NCI-H2227 treated with DMSO at 0.1 percent for 48 hours (cell line): ENCODE results near the gene ARHGEF4.
"Not testable (repeated sequence)": the region's sequence is repeated elsewhere in the genome, so short reads cannot be mapped to it uniquely, and the experiment has no call there.

Source experiments
- DNase-seq: peaks from one replicate; lab custom pipeline; 2025; lab: John Stamatoyannopoulos, UW

Gene ARHGEF4

DNA sequence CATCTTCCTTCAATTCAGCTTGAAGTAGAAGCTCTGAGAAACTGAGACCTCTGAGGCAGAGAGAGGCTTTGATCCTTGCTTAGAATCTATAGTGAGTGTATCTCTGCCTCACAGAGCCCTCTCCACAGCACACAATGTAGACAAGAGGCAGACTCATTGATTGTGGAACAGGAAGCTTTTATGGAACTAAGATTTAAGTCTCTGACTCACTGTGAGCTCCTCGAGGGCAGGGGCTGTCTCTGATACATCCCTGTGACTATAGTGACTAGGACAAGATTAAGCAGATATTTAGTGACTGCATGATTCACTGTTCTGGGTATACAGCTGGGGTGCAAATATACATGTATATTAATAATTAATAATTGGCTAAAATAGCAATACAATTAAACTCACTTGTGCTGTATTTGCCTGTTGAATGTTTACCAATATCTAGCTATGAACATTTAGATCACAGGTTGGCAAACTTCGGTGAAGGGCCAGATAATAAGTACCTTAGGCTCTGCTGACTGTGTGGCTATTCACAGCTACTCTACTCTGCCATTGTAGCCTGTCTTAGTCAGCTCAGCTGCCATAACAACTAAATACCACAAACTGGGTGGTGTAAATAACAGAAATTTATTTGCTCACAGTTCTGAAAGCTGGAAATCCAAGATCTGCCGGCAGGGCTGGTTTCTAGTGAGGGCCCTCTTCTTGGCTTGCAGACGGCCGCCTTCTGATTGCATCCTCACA is 54.4 kb downstream of the ARHGEF4 start:
- no peak for DNase-seq

DNA sequence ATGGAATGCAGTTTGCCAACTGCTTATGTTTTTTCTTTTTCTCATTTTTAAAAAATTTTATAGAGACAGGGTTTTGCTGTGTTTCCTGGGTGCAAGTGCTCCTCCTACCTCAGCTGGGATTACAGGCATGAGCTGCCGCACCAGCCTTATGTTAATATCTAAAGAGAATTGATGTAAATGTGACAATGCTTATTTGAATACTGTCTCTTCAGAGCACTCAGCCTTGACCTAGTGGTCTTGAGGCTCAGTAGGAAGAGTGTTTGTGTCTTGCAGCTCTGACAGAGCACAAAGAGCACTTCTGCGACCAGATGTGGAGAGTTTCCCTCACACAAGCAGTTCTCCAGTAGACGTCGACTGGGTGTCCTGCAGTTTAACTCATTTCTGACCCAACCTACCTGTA is 55.3 kb downstream of the ARHGEF4 start:
- DNase-seq: no peak

DNA sequence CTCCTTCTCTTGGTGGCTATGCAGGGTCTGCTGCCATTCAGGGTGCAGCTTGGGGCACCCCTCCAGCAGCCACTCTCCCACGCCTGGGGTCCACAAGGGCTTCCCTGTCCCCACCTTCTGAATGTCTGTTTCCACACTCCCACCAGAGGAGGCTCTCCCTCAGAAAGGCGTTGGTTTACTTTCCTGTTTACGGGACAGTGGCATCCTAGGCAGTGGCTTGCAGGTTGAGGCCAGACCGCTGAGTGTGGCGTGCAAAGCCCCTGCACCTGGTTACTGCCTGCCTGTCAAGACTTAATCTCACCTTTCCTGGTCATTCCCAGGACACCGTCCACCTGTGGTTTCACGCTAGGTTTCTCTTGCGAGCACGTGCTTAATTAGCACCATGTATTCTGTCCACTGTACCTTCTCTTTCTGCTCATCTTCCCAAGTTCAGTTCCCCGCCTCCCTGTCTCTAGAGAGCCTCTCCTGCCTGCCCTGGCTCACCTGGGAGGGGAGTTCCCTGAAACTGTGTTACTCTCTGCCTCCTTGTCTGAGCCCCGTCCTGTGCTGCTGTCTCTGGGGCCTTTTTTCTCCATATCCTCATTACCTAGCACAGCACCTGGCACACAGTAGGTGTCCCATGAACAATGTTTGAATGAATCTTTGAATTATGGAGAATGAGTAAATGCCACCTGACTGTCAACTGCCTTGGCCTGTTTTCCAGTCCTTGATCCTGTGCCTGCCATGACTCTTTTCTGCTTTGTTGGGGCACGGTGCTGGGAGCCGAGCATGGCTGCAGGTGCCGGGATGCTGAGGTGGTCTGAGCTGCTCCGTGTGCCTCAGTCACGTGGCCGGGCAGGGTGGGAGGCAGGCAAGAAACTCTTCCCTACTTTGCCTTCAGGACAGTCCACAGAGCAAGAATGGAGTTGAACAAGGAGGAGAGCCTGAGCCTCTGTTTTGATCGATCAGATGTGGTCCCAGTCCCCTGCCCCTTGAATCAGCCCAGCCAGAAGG is 56.4 kb downstream of the ARHGEF4 start:
- DNase-seq: no peak

DNA sequence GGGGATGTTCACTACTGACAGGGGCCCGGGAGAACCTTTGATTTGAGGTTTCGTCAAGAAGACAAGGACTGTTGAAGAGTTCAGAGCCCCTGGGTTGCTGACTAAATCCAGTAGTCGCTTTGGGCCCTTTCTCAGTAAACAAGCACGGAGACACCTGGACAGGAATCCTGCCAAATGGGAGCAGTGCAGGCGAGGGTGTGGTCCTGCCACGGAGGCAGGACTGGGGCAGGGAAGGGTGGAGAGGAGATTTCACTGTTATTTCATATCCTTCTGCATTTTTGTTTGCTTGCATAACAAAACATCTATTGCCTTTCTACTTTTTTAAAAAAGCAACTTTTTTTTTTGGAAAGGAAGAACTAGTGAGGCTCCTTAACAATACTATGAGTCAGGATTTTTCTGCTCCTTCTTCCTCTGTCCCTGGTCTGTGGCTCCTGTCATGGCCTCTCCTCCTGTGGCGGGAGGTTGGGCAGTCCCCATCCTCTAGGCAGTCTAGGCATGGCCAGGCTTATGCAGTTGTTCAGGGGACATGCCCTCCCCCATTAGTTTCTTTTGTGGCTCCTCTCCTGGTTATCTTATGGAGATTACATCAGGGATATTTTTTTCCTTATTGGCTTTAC is 57.7 kb downstream of the ARHGEF4 start:
- no peak for DNase-seq

DNA sequence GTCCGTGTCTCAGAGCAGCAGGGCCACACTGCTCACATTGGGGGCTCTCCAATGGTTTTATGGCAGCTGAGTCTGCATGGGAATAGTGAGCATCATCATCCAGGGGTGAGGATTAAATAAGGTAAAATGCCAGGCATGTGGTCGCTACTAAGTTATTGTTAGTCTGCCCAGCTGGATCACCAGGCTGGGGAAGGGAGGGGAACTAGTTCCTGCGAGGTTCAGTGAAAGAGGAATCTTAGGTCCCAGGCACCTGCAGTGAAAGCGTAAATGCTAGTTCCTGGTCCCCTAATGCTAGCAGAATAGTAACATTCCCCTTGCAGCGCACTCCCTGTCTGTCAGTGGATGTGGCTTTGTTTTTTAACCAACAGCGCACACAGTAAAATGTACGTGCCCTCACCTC is 60.1 kb downstream of the ARHGEF4 start:
- no peak for DNase-seq

DNA sequence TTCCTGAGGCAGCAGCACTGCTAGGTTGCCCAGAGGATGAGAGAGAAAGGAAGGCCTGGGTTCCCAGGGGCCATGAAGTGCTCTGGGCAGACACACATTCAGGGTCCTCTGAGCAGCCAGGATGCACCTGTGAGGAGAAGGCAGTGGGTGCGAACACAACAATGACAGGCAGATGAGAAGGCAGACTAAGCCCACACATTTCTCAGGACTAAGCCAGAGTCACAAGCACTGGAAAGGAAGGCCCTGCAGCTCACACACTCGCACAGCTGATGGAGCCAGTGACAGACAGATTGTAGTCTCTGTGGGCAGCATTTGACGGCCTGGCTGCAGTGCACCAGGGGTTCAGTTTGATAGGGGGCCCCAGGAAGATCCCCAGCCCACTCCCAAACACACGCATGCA is 61.8 kb downstream of the ARHGEF4 start:
- no peak for DNase-seq

DNA sequence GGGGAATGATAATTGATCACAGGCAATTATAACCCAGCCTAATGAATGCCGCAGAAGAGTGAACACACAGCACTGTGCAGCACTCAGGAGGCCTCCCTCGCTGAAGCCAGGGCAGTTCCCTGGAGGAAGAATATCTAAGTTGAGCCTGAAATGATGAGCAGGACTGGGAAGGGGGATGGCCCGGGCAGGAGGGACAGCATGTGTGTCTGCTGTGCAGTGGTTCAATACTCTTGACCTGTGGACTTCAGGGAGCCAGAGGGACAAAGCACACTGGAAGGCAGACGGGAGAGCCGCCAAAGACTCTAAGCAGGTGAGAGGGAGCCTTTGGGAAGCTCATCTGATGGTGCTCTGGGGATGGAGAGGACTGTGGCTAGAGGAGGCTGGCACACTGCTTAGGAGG is 62.6 kb downstream of the ARHGEF4 start:
- no peak for DNase-seq

DNA sequence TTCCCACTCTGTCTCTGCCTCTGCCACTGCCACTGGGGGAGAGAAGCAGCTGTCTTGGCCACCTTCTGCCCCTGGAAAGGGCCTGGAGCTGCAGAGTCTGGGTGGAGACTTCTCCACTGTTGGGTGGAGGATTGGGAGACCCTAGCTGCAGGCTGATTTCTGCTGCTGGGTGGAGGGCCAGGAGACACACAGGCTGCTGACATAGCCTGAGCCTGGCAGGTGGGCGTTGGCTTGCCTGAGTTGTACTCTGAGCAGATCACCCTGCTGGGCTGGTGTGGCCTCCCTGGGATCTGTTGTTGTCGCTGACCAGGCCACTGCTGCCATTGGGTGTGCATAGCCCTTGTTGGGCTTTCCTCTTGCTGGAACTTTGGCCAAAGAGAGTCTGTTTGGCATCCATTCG is 64.3 kb downstream of the ARHGEF4 start:
- no peak for DNase-seq

DNA sequence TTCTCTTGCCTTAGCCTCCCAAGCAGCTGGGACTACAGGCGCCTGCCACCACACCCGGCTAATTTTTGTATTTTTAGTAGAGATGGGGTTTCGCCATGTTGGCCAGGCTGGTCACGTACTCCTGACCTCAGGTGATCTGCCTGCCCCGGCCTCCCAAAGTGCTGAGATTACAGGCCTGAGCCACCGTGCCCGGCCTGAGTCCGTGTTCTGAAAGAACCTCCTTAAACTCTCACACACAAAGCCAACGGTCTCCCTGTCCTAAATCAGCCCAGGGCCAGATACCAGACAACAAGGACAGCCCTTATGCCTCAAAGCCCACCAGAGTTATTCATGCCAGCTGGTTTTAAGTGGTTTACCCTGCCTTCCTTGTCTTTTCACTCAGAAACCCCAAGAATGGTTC is 64.9 kb downstream of the ARHGEF4 start:
- not testable (repeated sequence) for DNase-seq

DNA sequence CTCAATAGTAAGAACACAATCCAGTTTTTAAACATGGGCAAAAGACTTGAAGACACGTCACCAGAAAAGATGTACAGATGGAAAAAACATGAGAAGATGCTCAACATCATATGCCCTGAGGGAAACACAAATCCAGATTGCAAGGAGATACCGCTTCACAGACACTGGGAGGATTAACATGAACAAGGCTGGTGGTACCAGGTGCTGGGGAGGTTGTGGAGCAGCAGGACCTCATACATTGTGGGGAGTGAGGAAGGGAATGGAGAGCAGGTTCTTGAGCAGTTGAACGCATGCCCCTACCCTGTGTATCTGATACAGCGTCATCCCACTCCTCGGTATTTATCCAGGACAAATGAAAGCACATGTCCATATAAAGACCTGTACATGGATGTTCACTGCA is 72.1 kb downstream of the ARHGEF4 start:
- DNase-seq: no peak

DNA sequence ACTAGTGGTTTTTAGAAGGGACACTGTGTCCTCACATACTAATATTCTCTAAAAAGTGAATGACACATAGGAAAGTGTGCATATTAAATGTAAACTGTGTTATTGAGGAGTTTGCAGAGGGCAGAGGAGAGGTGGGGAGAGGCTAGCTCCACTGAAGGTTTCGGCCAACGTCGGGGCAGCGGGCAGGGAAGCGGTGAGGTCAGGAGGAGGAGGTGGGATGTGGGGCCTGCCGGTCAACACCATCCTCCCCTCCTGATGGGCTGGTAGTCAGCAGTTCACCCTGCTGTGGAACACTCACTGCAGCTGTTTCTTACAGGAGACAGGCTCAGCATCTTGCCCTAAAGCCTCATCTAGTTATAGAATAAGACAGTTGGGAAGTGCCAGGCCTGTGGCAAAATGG is 74.2 kb downstream of the ARHGEF4 start:
- DNase-seq: no peak

DNA sequence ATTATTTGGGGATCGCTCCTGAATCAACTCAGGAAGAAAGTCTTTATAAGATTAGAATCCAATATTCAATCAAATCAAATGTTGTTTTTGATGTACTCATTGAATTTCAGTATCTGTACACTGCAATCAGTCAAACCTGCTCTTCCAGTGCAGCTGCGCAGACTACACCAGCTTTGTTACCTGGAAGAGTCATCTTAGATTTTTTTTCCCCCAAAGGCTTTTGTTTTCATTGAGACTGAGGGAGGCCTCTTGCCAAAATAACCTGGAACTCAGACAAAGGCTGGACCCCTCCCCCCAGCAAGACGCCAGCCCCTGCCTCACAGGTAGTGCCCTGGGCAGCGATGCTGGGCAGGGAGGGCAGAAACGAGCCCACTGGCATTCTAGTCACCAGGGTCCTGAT is 74.8 kb downstream of the ARHGEF4 start:
- DNase-seq: no peak

DNA sequence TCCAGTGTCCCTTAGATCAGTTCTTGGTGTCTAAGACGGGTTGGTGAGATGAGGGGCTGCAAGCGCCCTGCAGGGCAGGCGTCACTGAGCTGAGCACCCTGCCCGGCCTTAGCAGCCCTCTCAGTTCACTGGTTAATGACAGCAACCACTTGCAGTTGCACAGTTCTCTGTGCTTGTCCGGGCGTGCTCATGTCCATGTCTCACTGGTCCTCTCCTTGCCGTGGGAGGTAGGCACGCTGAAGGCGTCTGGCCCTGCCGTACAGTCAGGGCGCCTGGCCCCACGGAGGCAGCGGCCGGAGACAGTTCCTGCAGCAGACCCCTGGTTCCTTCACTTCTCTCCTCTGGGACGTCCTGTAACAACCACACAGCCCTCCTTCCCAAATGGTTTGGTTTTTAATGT is 75.3 kb downstream of the ARHGEF4 start:
- no peak for DNase-seq

DNA sequence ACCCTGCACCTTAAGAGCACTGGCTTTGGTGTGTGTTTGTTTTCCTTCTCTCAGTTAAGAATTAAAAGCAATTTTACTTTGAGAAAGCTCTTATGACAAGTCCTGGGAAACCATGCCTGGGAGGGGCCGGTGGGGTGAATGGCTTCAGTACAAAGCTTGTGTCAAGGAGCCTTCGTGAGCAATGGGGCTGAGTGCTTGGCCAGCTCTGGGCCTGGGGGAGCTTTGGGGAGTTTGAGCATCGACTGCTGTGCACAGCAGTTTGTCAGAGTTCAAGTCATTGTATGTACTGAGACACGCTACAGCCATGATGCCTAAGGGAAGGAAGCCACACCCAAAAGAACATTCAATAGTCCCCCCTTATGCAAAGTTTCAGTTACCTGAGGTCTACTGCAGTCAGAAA is 75.8 kb downstream of the ARHGEF4 start:
- no peak for DNase-seq

DNA sequence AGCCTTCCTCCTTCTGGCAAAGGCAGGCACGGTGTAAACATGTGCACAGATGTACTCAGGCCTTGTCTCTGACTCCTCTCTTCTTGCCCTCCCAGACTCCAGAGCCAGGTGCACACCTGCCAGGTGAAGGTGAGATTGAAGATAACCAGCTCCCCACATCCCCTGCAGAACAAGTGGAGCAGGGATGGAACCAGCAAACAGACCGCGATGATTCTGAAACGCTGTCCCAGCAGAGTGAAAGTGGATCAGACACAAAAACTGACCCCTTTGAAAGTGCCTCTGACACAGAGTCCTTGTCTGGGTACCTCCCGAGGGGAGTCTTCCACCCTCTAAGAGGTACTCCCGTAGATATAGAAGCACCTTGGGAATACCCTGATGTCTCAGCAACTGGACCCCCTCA is 77.2 kb downstream of the ARHGEF4 start:
- DNase-seq: no peak

DNA sequence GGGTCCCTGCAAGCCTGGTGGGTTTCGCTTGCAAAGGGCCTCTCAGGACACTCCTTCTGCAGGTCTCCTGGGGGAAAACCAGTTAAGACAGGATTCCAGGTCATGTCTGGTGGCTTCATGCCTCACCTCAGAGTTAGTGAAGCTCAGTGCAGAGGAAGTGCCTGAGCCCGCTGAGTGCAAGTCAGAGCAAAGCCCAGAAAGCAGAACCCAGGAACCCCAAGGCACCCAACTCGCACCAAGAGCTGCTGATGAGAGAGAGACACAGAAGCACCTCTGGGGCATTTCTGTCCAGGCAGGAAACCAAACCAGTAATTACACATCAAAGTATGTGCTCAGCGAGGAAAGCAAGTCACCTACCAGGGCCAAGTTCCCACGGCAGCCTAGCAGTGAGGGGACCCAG is 78.4 kb downstream of the ARHGEF4 start:
- DNase-seq: no peak

DNA sequence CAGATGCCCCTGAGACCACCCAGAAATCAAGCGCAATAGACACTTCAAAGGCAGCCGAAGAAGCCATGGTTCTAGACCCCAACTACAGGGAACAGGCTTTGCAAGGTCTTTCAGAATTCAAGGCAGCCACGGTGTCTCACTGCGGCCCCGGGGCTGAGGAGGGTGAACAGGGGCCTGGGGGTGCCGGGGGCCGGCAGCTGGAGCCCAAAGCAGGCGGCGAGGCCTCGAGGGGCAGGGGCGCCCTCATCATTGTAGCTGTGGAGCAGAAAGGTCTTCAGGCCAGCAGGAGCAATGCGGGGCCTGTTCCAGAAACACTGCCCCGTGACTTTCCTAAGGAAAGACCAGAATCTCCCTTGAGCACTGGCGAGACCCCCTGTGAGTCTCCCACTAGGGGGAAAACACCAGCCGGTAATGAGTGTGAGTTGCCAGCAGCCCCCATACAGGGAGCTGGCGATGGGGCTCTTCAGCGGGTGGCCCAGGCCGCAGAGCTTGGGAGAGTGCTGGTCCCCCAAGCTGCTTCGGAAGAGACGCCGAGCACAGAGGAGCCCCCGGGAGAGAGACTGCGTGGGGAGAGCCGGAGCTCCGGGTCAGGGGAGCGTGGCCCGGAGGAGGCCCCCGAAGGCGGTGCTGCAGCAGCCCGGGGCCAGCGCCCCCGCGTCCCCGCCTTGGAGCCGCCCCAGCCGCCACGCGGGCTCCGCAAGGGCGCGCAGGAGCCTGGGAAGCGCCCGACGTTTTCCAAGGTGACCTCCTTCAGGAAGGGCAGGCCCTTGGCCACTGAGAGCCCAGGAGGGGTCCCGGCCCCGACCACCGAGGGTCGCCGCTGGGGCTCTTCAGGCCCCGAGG is 79.1 kb downstream of the ARHGEF4 start:
- DNase-seq: no peak

DNA sequence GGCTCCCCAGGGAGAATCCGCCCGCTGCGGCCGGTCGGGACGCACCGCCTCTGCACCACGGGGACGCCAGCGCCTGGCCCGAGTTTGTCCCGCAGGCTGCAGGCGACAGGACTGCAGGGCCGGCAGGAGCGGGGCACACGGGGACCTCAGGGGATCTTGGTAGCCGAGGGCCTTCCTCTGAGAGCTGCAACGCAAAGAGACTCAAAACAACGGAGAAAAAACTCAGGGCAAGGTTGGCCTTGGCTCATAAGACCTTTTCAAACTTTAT is 79.7 kb downstream of the ARHGEF4 start:
- no peak for DNase-seq

DNA sequence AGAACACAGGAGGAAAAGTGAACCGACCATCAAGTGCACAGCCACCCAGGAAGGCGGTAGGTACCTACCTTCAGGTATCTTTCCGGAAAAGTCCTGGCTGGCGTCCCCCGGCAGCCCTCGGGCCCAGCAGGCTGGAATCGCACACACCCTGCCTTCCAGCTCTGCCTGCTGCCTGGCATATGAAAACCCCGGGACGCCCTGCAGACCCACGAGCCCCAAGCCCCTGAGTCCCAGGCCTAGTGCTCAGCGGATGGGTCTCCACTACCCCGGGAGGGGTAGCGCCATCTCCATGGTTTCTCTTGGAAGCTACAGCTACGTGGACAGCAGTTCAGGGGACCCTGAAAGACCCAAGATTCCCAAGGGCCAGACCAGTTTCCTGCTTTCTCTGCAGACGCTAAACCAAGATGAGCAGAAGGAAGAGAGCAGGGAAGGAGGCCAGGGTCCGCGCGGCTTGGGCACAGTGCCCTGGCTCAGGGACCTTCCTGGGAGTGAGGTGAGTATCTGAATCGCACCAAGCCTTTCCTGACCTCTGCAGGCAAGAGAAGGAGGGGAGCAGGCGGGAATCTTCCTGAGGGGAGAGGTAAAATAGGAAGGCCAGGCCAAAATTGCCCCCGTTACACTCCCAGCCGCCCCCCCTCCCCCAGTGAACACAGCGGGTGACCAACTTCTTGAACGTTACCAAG is 80.4 kb downstream of the ARHGEF4 start:
- no peak for DNase-seq

DNA sequence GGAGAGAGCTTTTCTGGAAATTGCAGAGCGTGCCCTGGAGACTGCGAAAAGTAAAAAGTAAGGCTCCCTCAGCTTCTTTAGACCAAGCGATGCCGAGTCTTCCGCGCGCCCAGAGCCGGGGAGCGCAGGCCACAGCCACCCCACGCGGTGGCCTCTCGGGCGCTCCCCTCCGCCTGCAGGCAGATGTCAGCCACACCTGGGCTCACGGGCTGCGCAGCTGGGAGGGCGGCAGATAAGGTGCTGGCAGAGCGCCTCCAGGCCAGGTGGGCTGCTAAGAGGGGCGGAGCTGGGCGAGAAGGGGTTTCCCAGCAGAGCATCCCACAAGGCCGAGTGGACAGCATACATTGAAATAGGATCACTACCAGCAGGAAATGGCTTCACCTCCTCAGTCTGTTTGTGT is 81.7 kb downstream of the ARHGEF4 start:
- DNase-seq: no peak

DNA sequence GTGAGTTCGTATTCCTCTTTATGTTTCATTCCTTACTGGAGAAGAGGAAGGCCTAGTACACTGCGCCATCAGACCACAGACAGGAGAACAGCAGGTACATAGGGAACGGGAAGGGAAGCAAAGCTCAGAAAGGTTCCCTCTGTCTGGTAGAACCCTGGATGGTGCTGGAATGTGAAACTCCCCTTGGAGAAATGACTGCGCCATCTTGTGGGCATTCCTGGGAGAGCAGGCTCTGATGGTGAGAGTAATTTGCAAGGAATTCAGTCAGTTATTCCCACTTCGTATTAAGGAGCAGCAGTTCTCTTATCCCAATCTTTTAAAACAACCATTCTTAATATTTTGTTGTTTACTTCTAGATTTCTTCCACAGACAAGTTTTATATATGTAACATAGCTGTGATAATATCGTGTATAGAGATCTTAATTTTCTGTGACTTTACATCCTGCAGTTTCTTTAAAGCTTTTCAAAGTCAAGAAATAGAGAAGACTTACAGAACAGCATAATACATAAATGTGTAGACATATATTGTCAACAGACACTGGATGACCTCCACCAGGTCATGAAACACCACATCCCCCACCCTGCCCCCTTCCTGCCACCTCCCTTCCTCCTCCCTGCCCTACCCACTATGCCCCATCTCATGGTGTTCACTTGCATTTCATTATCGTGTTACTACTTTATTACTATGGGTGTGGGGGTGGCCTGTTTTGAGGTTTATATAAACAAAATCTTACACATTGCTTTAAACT is 83.9 kb downstream of the ARHGEF4 start:
- DNase-seq: peak; percentile 71
